Lung (tissue), 12 donors: ENCODE measurements around the gene ZFAND3. TPM values are rescaled to one million over a fixed set of nuclear protein-coding genes. Genes with fewer than 3 reads are reported as not detected.

ENCODE experiments used
- ATAC-seq: fragments of 200-7000 bp; cut with Tn5 transposase; one replicate; pipeline ENCODE4 v1.9.1; 2020; ENCODE audit warnings: moderate number of reproducible peaks; ENCODE audit not compliant: insufficient read depth, low FRiP score
- DNase-seq, 3 donors: peaks; one replicate each; pipeline ENCODE4 v3.0.0-alpha.2; 2013 to 2017
- H3K27ac ChIP-seq, 2 donors: one replicate each; pipeline ENCODE4 v1.5.1; 2013; ENCODE audit warnings: mild to moderate bottlenecking in 2 of 2, moderate library complexity in 2 of 2, control low read depth in 1 of 2, inconsistent platforms in 1 of 2, low read depth in 1 of 2, low read length in 1 of 2
- H3K27me3 ChIP-seq, 3 donors: one replicate each; pipeline ENCODE4 v1.5.1; 2013; ENCODE audit warnings: low read length in 2 of 3; ENCODE audit not compliant: control insufficient read depth in 3 of 3, insufficient read depth in 3 of 3
- H3K36me3 ChIP-seq, 4 donors: one replicate each; pipeline ENCODE4 v1.5.1; 2013; ENCODE audit warnings: low read length in 4 of 4, mild to moderate bottlenecking in 1 of 4, moderate library complexity in 1 of 4; ENCODE audit not compliant: control insufficient read depth in 4 of 4, insufficient read depth in 4 of 4
- H3K4me1 ChIP-seq, 5 donors: one replicate each; pipeline ENCODE4 v1.5.1; 2013; ENCODE audit warnings: low read length in 5 of 5, mild to moderate bottlenecking in 2 of 5, moderate library complexity in 1 of 5; ENCODE audit not compliant: control insufficient read depth in 5 of 5, insufficient read depth in 5 of 5
- H3K4me3 ChIP-seq: one replicate; pipeline ENCODE4 v1.5.1; 2013; ENCODE audit warnings: mild to moderate bottlenecking, control low read depth, moderate library complexity
- H3K9ac ChIP-seq, 2 donors: one replicate each; pipeline ENCODE4 v1.5.1; 2013; ENCODE audit warnings: low read length in 2 of 2, control low read depth in 1 of 2; ENCODE audit not compliant: insufficient read depth in 1 of 2
- H3K9me3 ChIP-seq, 4 donors: one replicate each; pipeline ENCODE4 v1.5.1; 2013; ENCODE audit warnings: low read length in 3 of 4, mild to moderate bottlenecking in 1 of 4, moderate library complexity in 1 of 4; ENCODE audit not compliant: control insufficient read depth in 4 of 4, insufficient read depth in 3 of 4
- CTCF ChIP-seq: IDR thresholded peaks from 2 replicates; pipeline ENCODE4 v1.5.1; 2012; ENCODE audit warnings: mild to moderate bottlenecking; ENCODE audit errors: control extremely low read depth, extremely low read depth
- WGBS, 2 donors: extraction: QIAGEN DNeasy Blood & Tissue Kit; methylation state at CpG; one replicate each; pipeline ENCODE4 v1.1.7; 2013; 5-methylcytosine and 5-hydroxymethylcytosine counted together
- polyA plus RNA-seq, 2 donors: library from polyadenylated mRNA; stranded (reverse); fragments of 200-250 nt; gene quantifications; one replicate each; pipeline ENCODE4 v1.2.1, GENCODE V29; 2013
- total RNA-seq, 2 donors: library from RNA; depleted of rRNA in 1 of 2; stranded (reverse); fragments of >200 nt in 1 of 2; gene quantifications; one replicate each; pipeline ENCODE4 v1.2.1, GENCODE V29; 2014 to 2021
- donor health status: control.
- donor health status: control.
- donor health status: Bipolar disorder and iron deficiency.
- donor health status: healthy.
- donor health status: DM: yes; HTN: yes; CAD: no.

Gene ZFAND3
- total and polyA plus RNA-seq, 4 donors: 27.6 to 63.6 (median 51.3) TPM

DNA sequence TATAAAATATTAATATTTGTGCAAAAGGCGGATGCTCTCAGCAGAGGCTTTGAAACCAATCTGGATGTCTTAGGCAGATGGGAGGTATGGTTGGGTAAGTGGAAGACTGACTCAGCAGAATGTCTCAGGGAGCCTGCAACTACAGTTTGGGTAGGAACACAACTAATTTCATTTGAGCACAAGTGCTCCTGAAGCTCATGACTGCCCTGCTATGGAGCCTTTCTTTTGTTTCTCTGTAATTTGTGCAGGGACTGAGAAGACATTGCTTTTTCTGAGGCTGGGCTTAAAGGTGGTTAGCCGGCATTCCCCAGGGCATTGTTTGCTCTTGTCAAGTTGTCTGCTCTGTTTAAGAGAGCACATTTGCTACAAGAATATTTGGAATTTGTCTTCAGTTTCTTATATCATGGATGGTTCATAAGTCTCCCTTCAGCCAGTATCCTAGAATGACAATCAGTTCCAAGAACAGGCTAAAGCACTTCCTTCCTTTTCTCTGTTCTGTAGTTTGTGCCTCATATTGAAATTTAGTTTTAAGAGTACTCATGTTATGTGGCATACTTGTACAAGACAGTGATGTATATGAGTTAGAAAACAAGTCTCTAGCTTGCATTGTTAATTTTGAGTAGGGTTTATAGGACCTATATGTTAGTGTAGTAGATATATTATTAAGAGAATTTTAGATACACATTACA lies 208.3 kb downstream of the ZFAND3 start:
- H3K27me3 ChIP-seq: no peaks in the 10 kb centered on the region
- peaks cover 0 to 3% (median 0%) of the 10 kb centered on the region in 4 donors for H3K36me3 ChIP-seq
- no peak overlapping the region for H3K4me3 ChIP-seq
- no peak overlapping the region for H3K9ac ChIP-seq
- DNase-seq (no peak), ATAC-seq (no peak)
- peaks cover 0 to 15% (median 5%) of the 10 kb centered on the region in 5 donors for H3K4me1 ChIP-seq
- peaks cover 0 to 2% (median under 1%) of the 10 kb centered on the region in 4 donors for H3K9me3 ChIP-seq
- 58 to 68% methylated on average over 2 of the region's 2 CpGs for WGBS, 2 donors
- no peak for TF ChIP-seq CTCF
- no peak overlapping the region for H3K27ac ChIP-seq

DNA sequence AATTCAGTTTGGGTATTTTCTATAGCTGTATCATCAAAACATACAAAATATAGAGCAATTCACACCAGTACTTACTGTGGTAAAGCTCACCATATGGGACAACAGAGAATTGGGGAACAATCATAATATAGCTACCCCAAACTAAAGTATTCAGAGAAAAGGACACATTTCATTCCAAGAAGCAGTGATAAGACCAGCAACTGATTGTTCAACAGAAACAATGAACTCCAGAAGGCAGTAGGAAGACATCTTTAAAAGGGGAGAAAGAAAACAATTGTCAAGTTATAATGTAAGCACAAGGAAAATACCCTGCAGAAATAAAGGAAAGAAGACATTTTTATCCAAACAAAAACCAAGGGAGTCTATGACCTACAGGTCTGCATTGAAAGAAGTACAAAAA lies 210.9 kb downstream of the ZFAND3 start:
- Histone ChIP-seq H3K9ac (no peak overlapping the region), H3K9me3 (no peaks in the 10 kb centered on the region), H3K36me3 (no peaks in the 10 kb centered on the region), H3K4me3 (no peak overlapping the region), H3K4me1 (peaks cover 0 to 17% (median 6%) of the 10 kb centered on the region in 5 donors), H3K27me3 (no peaks in the 10 kb centered on the region), H3K27ac (no peak overlapping the region)
- DNase-seq (no peak), ATAC-seq (no peak)
- no peak for TF ChIP-seq CTCF

- TF ChIP-seq CTCF: no peak
- DNase-seq: no peak
These were observed 213.3 kb downstream of the ZFAND3 start for GRCh38 chr6:38032797-38033196.

More at GRCh38 chr6:38032797-38033196, 213.3 kb downstream of the ZFAND3 start:
- H3K4me1 ChIP-seq: peaks cover 0 to 20% (median 1%) of the 10 kb centered on the region in 5 donors
- no peak overlapping the region for H3K27ac ChIP-seq
- WGBS, 2 donors: 100% methylated on average over 1 of the region's 1 CpG
- H3K9me3 ChIP-seq: no peaks in the 10 kb centered on the region
- no peak overlapping the region for H3K9ac ChIP-seq
- H3K36me3 ChIP-seq: no peaks in the 10 kb centered on the region
- H3K27me3 ChIP-seq: no peaks in the 10 kb centered on the region
- H3K4me3 ChIP-seq: no peak overlapping the region
- ATAC-seq: no peak
